SU-DHL-6 (cell line): ENCODE measurements around the gene SEPHS2.

Experiments used
- H2AFZ ChIP-seq: fragments of 200-600 bp; sonication (generic); 2 replicates; pipeline ENCODE4 v1.6.1; 2014; ENCODE audit warnings: low read depth, mild to moderate bottlenecking, moderate library complexity, mixed read lengths, antibody characterized with exemption, low read length; ENCODE audit not compliant: severe bottlenecking
- H3F3A ChIP-seq: fragments of 200-600 bp; shearing (Covaris generic); 2 replicates; pipeline ENCODE4 v1.6.0; 2016; ENCODE audit warnings: antibody characterized with exemption, mild to moderate bottlenecking; ENCODE audit not compliant: insufficient read depth
- H3K27ac ChIP-seq: fragments of 200-600 bp; sonication (generic); 2 replicates; pipeline ENCODE4 v1.5.1; 2016; ENCODE audit warnings: low read depth, mild to moderate bottlenecking, low read length, moderate library complexity, mixed read lengths
- H3K27me3 ChIP-seq: fragments of 200-600 bp; sonication (generic), shearing (Covaris generic); 2 replicates; pipeline ENCODE4 v1.6.0; 2014; ENCODE audit warnings: mild to moderate bottlenecking, low read length
- H3K36me3 ChIP-seq: fragments of 200-600 bp; sonication (generic); 2 replicates; pipeline ENCODE4 v1.6.1; 2014; ENCODE audit warnings: mild to moderate bottlenecking, low read length, mixed read lengths
- H3K4me2 ChIP-seq: fragments of 300-600, 200-600 bp; shearing (Covaris generic), sonication (generic); 2 replicates; pipeline ENCODE4 v1.6.0; 2014; ENCODE audit warnings: low read length, low read depth, mild to moderate bottlenecking; ENCODE audit not compliant: poor library complexity, severe bottlenecking
- H3K4me3 ChIP-seq: fragments of 200-600 bp; sonication (generic); 2 replicates; pipeline ENCODE4 v1.5.1; 2014; ENCODE audit warnings: antibody characterized with exemption, low read length, mild to moderate bottlenecking, mixed read lengths; ENCODE audit not compliant: insufficient read depth, poor library complexity, severe bottlenecking
- H3K79me2 ChIP-seq: fragments of 200-600 bp; sonication (generic); 2 replicates; pipeline ENCODE4 v1.6.1; 2014; ENCODE audit warnings: mild to moderate bottlenecking, low read length, moderate library complexity; ENCODE audit not compliant: insufficient read depth
- H3K9ac ChIP-seq: fragments of 200-600 bp; sonication (generic); 2 replicates; pipeline ENCODE4 v1.7.0; 2014; ENCODE audit warnings: mild to moderate bottlenecking, low read length
- H3K9me2 ChIP-seq: fragments of 200-600 bp; sonication (generic); replicated peaks from 2 replicates; pipeline ENCODE4 v1.6.1; 2014; ENCODE audit warnings: low read length; ENCODE audit not compliant: insufficient read depth
- H3K9me3 ChIP-seq: fragments of 200-600 bp; sonication (generic); 2 replicates; pipeline ENCODE4 v1.6.1; 2014; ENCODE audit warnings: low read length, mixed read lengths; ENCODE audit not compliant: insufficient read depth
- H4K20me1 ChIP-seq: fragments of 200-600 bp; sonication (generic); 2 replicates; pipeline ENCODE4 v1.6.1; 2014; ENCODE audit warnings: low read depth, mild to moderate bottlenecking, antibody characterized with exemption, low read length, moderate library complexity, mixed read lengths
- CTCF ChIP-seq: fragments of 200-600 bp; sonication (generic); IDR thresholded peaks from one replicate; pipeline ENCODE4 v1.5.1; 2017; ENCODE audit warnings: antibody characterized with exemption, mild to moderate bottlenecking, low read length, moderate library complexity; ENCODE audit not compliant: insufficient read depth, poor library complexity, severe bottlenecking
- EZH2phosphoT487 ChIP-seq: fragments of 200-600 bp; sonication (generic), shearing (Covaris generic); conservative IDR thresholded peaks from 2 replicates; pipeline ENCODE4 v1.6.1; 2018; ENCODE audit warnings: mild to moderate bottlenecking, antibody characterized with exemption, low read length, moderate library complexity, mixed read lengths

The SEPHS2 gene

GRCh38 chr16:30446203-30446595 lies 525 bp upstream of the SEPHS2 start:
- H3K9me3 ChIP-seq: no peaks in the 10 kb centered on the region
- H3K36me3 ChIP-seq: peaks cover 23% of the 10 kb centered on the region
- H3K4me3 ChIP-seq: peak overlapping the region; percentile 81
- H2AFZ ChIP-seq: no peak overlapping the region
- peaks cover 17% of the 10 kb centered on the region; the same call in 1 of the 2 replicates for H4K20me1 ChIP-seq
- peaks cover 28% of the 10 kb centered on the region for H3K79me2 ChIP-seq
- H3K4me2 ChIP-seq: peak overlapping the region; percentile 91
- H3F3A ChIP-seq: peaks cover 50% of the 10 kb centered on the region
- TF ChIP-seq EZH2phosphoT487 (no peak), CTCF (no peak)
- H3K9me2 ChIP-seq: no peaks in the 10 kb centered on the region
- H3K9ac ChIP-seq: peak overlapping the region; percentile 84
- H3K27ac ChIP-seq: peak overlapping the region; percentile 37; the same call in 1 of the 2 replicates
- H3K27me3 ChIP-seq: no peaks in the 10 kb centered on the region

- peaks cover 23% of the 10 kb centered on the region for H3K36me3 ChIP-seq
- H3K9ac ChIP-seq: peak overlapping the region; percentile 84
- peaks cover 47% of the 10 kb centered on the region for H3F3A ChIP-seq
- H3K9me3 ChIP-seq: no peaks in the 10 kb centered on the region
- no peak for TF ChIP-seq CTCF
- no peak for TF ChIP-seq EZH2phosphoT487
- H3K9me2 ChIP-seq: no peaks in the 10 kb centered on the region
- peaks cover 17% of the 10 kb centered on the region; the same call in 1 of the 2 replicates for H4K20me1 ChIP-seq
- peak overlapping the region; percentile 79 for H3K27ac ChIP-seq
- H2AFZ ChIP-seq: no peak overlapping the region
- H3K4me2 ChIP-seq: peak overlapping the region; percentile 91
- H3K4me3 ChIP-seq: peak overlapping the region; percentile 81
- peaks cover 28% of the 10 kb centered on the region for H3K79me2 ChIP-seq
- H3K27me3 ChIP-seq: no peaks in the 10 kb centered on the region
Measured at GRCh38 chr16:30445149-30445407, 596 bp downstream of the SEPHS2 start.

GRCh38 chr16:30444231-30445148 lies 1.2 kb downstream of the SEPHS2 start:
- Histone ChIP-seq H3K4me3 (peak overlapping the region; percentile 81), H3K36me3 (peaks cover 23% of the 10 kb centered on the region), H3F3A (peaks cover 49% of the 10 kb centered on the region), H3K27ac (peak overlapping the region; percentile 79), H3K4me2 (peak overlapping the region; percentile 91), H3K9ac (peak overlapping the region; percentile 84), H3K27me3 (no peaks in the 10 kb centered on the region), H4K20me1 (peaks cover 17% of the 10 kb centered on the region; the same call in 1 of the 2 replicates), H3K9me2 (no peaks in the 10 kb centered on the region), H3K79me2 (peaks cover 28% of the 10 kb centered on the region), H3K9me3 (no peaks in the 10 kb centered on the region), H2AFZ (no peak overlapping the region)
- TF ChIP-seq CTCF (no peak), EZH2phosphoT487 (no peak)
